Left ventricle myocardium inferior (tissue), 1 donor: ENCODE results near the gene ADAMTS16. TPM values are rescaled to one million over a fixed set of nuclear protein-coding genes. Genes with fewer than 3 reads are reported as not detected.

Source experiments
- DNase-seq: peaks from one replicate; pipeline ENCODE4 v3.0.0-alpha.2; 2020
- H3K27ac ChIP-seq: fragments of 200-600 bp; replicated peaks from 2 replicates; pipeline ENCODE4 v1.8.0; 2021
- H3K27me3 ChIP-seq: fragments of 200-600 bp; 2 replicates; pipeline ENCODE4 v1.8.0; 2021; ENCODE audit warnings: low read depth
- H3K36me3 ChIP-seq: fragments of 200-600 bp; 2 replicates; pipeline ENCODE4 v1.8.0; 2021
- H3K4me1 ChIP-seq: fragments of 200-600 bp; 2 replicates; pipeline ENCODE4 v1.8.0; 2021
- H3K4me3 ChIP-seq: fragments of 200-600 bp; 2 replicates; pipeline ENCODE4 v1.8.0; 2021; ENCODE audit warnings: mild to moderate bottlenecking, moderate library complexity
- H3K9me3 ChIP-seq: fragments of 200-600 bp; replicated peaks from 2 replicates; pipeline ENCODE4 v1.8.0; 2021
- CTCF ChIP-seq: fragments of 200-600 bp; IDR thresholded peaks from 2 replicates; pipeline ENCODE4 v1.8.0; 2021; ENCODE audit warnings: antibody characterized with exemption, mild to moderate bottlenecking, borderline replicate concordance
- intact Hi-C: fragments of 100-400 bp; cut with micrococcal nuclease; formaldehyde crosslinking; loops from one replicate; pipeline ENCODE4 v1.11.0; 2022
- total RNA-seq: library from RNA; stranded (reverse); fragmentation: NEBNext Ultra II Directional; extraction: Animal tissue kit (Norgen Biotek cat#: 25700); gene quantifications from one replicate; pipeline ENCODE4 v1.2.1, GENCODE V29; 2021
- donor health status: DM: no; HTN: yes; CAD: no; lungs with severe emphysema.

Gene ADAMTS16
- total RNA-seq, 1 donor from 2014 or later = not detected

DNA sequence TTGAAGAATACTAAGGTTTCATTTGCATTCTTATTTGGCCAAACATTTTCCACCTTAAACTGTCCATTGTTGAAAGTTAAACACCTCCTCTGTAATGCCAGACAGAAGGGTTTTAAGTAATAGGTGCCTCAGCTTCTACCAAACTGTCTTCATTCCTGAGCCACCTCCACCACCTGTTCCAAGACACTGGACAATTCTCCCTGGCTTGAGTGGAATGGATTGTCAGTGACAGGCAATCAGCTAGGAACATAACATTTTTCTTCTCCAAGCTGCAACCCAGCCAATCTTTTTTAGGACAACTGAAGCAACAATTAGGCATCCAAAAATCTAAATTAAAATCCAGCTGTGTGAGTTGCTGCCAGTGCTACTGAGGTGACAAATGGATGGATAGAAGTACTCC is 208.4 kb downstream of the ADAMTS16 start:
- intact Hi-C loops = no loop called here
- no peak for DNase-seq
- Histone ChIP-seq H3K27ac (no peak overlapping the region), H3K4me3 (no peak overlapping the region), H3K27me3 (no peaks in the 10 kb centered on the region), H3K9me3 (no peaks in the 10 kb centered on the region), H3K4me1 (peaks cover 23% of the 10 kb centered on the region), H3K36me3 (no peaks in the 10 kb centered on the region)
- TF ChIP-seq CTCF = no peak

DNA sequence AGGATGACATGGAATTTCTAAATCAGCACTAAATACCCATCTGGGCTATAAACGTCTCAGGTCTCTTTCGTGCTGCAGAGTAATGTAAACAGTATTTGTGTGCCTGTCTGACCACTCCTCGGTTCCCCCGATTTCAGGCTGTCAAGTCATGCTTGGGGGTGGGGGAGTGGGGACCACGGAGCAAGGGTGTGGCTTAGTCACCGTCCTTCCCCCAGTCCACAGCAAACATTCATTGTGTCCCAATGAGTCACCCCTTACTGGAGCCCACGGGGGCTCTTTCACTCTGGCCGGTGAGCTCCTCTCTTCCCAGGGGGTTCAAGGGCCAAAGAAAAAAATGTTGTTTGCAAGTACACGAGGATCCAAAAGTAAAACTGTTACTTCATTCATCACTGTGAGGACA is 210.0 kb downstream of the ADAMTS16 start:
- peaks cover 8% of the 10 kb centered on the region for H3K4me1 ChIP-seq
- H3K27me3 ChIP-seq = no peaks in the 10 kb centered on the region
- H3K27ac ChIP-seq = no peak overlapping the region
- no peak overlapping the region for H3K4me3 ChIP-seq
- intact Hi-C loops = no loop called here
- H3K36me3 ChIP-seq = no peaks in the 10 kb centered on the region
- no peak for TF ChIP-seq CTCF
- H3K9me3 ChIP-seq = no peaks in the 10 kb centered on the region
- DNase-seq = no peak

DNA sequence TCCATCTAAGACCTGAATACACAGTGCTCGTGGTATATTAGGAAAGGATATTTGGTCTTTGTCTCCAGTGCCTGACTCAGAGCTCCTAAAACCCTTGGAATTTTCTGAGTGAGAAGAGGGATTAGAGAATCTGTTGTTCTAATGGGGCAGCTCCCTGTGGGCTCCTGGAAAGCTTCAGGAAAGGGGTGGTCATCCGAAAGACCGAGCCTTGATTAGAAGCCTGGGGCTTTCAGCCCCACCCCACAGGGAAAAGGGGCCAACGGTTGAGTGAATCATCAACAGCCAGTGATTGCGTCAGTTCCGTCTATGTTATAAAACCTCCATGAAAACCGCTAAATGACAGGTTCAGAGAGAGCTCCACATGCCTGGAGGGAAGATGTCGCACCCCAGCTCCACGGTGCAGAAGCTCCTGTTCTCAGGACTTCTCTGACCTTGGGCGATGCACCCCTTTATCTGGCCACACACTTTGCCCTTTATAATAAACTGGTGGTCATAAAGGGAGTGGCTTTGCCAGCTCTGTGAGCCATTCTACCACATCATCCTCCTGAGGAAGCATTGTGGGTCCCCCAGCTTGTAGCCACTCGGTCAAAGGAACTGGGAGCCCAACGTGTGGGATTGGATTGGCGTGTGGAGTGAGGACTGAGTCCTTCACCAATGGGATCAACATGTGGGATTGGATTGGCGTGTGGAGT is 211.3 kb downstream of the ADAMTS16 start:
- Histone ChIP-seq H3K9me3 (no peaks in the 10 kb centered on the region), H3K27ac (no peak overlapping the region), H3K4me3 (no peak overlapping the region)

DNA sequence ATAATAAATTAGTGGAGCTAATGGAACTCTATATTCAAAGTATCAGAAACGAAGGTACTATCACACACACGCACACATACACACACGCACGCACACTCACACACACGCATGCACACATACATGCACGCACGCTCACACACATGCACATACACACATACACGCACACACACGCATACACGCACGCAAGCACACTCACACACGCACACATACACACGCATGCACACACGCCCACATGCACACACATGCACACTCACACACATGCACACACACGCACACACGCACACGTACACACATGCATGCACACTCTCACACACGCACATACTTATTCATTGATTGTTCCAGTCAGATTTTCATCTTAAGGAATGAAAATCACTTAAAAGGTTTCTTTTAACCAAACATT is 212.5 kb downstream of the ADAMTS16 start:
- H3K4me1 ChIP-seq = peaks cover 6% of the 10 kb centered on the region
- no peak overlapping the region for H3K4me3 ChIP-seq
- no peaks in the 10 kb centered on the region for H3K36me3 ChIP-seq
- DNase-seq = no peak
- H3K9me3 ChIP-seq = no peaks in the 10 kb centered on the region
- no peaks in the 10 kb centered on the region for H3K27me3 ChIP-seq
- intact Hi-C loops = no loop called here
- no peak for TF ChIP-seq CTCF
- H3K27ac ChIP-seq = no peak overlapping the region

More for the DNA sequence above, 211.3 kb downstream of the ADAMTS16 start:
- no peak for DNase-seq
- intact Hi-C loops = no loop called here
- TF ChIP-seq CTCF = no peak
- peaks cover 6% of the 10 kb centered on the region for H3K4me1 ChIP-seq
- no peaks in the 10 kb centered on the region for H3K36me3 ChIP-seq
- H3K27me3 ChIP-seq = no peaks in the 10 kb centered on the region

DNA sequence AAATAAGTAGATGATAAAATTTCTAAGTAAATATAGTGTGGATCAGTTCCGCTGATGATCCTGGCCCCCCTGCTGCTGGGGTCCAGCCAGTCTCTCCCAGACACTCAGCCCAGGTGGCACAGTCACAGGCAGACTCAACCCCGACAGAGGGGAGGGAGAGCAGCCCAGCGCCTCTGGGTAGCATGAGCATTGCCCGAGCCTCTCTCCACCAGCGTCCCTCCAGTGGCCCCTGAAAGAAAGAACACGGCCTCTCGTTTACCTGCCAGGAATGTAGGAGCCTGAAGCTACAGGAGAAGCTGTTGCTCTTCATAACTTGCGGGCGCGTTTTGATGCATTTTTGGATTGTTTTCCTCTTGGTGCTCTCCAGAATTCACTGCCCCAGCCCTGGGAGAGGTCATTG is 213.6 kb downstream of the ADAMTS16 start:
- no peaks in the 10 kb centered on the region for H3K36me3 ChIP-seq
- TF ChIP-seq CTCF = no peak
- H3K4me3 ChIP-seq = no peak overlapping the region
- H3K27me3 ChIP-seq = no peaks in the 10 kb centered on the region
- intact Hi-C loops = no loop called here
- DNase-seq = no peak
- H3K4me1 ChIP-seq = no peaks in the 10 kb centered on the region
- no peak overlapping the region for H3K27ac ChIP-seq
- H3K9me3 ChIP-seq = no peaks in the 10 kb centered on the region
